ENCODE data around the gene TUBA1C. TPM values are rescaled to one million over a fixed set of nuclear protein-coding genes. Genes with fewer than 3 reads are reported as not detected.

TUBA1C gene
- total and polyA plus RNA-seq, 5 donors from 2014 or later, result 41.4 to 64.0 (median 53.0) TPM

Other genes starting within 250 kb of the TUBA1C start
- gene PRKAG1, start 246.3 kb upstream of the TUBA1C start, total RNA-seq, result 51.3 TPM
- 10 to 100 TPM; 59.3 to 83.8 (median 64.9) TPM for gene PRKAG1, start 246.3 kb upstream of the TUBA1C start, polyA plus RNA-seq
- 149 TPM for gene KMT2D, start 204.3 kb upstream of the TUBA1C start, total RNA-seq
- gene KMT2D, start 204.3 kb upstream of the TUBA1C start, polyA plus RNA-seq, result 1 to 10 TPM; 5.2 to 8.8 (median 6.5) TPM
- gene RHEBL1, start 195.1 kb upstream of the TUBA1C start, total RNA-seq, result 6.0 TPM
- gene RHEBL1, start 195.1 kb upstream of the TUBA1C start, polyA plus RNA-seq, result 10 to 100 TPM; 11.7 to 19.5 (median 15.8) TPM
- gene DHH, start 170.3 kb upstream of the TUBA1C start, total RNA-seq, result 0.27 TPM
- gene DHH, start 170.3 kb upstream of the TUBA1C start, polyA plus RNA-seq, result not detected
- gene LMBR1L, start 154.2 kb upstream of the TUBA1C start, total RNA-seq, result 315 TPM
- 10 to 100 TPM; 59.0 to 71.9 (median 62.2) TPM for gene LMBR1L, start 154.2 kb upstream of the TUBA1C start, polyA plus RNA-seq
- 174 TPM for gene TUBA1B, start 133.7 kb upstream of the TUBA1C start, total RNA-seq
- 100 to 1,000 TPM; 445 to 648 (median 513) TPM for gene TUBA1B, start 133.7 kb upstream of the TUBA1C start, polyA plus RNA-seq
- gene TUBA1A, start 76.0 kb upstream of the TUBA1C start, total RNA-seq, result 213 TPM
- 100 to 1,000 TPM; 249 to 298 (median 265) TPM for gene TUBA1A, start 76.0 kb upstream of the TUBA1C start, polyA plus RNA-seq
- not detected for gene PRPH, start 30.1 kb downstream of the TUBA1C start, total RNA-seq
- gene PRPH, start 30.1 kb downstream of the TUBA1C start, polyA plus RNA-seq, result under 1 TPM in 1 of 4 donors, not detected in 3; 0.24 TPM
- 2.0 TPM for gene TROAP, start 58.2 kb downstream of the TUBA1C start, total RNA-seq
- gene TROAP, start 58.2 kb downstream of the TUBA1C start, polyA plus RNA-seq, result 1 to 10 TPM; 2.8 to 8.8 (median 4.9) TPM
- gene C1QL4, start 72.1 kb downstream of the TUBA1C start, total RNA-seq, result not detected
- not detected for gene C1QL4, start 72.1 kb downstream of the TUBA1C start, polyA plus RNA-seq
- gene DNAJC22, start 81.8 kb downstream of the TUBA1C start, total RNA-seq, result not detected
- gene DNAJC22, start 81.8 kb downstream of the TUBA1C start, polyA plus RNA-seq, result not detected
- gene SPATS2, start 102.4 kb downstream of the TUBA1C start, total RNA-seq, result 5.5 TPM
- gene SPATS2, start 102.4 kb downstream of the TUBA1C start, polyA plus RNA-seq, result 1 to 10 TPM; 2.4 to 4.8 (median 3.6) TPM

Data from CD4-positive, CD25-positive, alpha-beta regulatory T cell (primary cell).